Measurements from ENCODE around the gene TMEFF1.
"Not testable (repeated sequence)": the region's sequence is repeated elsewhere in the genome, so short reads cannot be mapped to it uniquely, and the experiment has no call there.

The TMEFF1 gene

GRCh38 chr9:100472788-100473275 is at the start of gene TMEFF1:
TMEFF1 (plus strand) TSS chr9:100473149; CDS start chr9:100473545, 396 bp downstream.
- DNase-seq: peak; percentile 94

GRCh38 chr9:100425758-100426157 is 47.2 kb upstream of the TMEFF1 start:
- no peak for DNase-seq

- DNase-seq: peak; percentile 41
Measured at GRCh38 chr9:100426189-100426529, 46.8 kb upstream of the TMEFF1 start.

- peak; percentile 88 for DNase-seq
Measured at GRCh38 chr9:100426530-100427365, 46.2 kb upstream of the TMEFF1 start, which contains the start of gene MSANTD3. MSANTD3 (plus strand) TSS chr9:100427143; CDS start chr9:100441939, 14,796 bp downstream.

GRCh38 chr9:100427366-100428263 is 45.3 kb upstream of the TMEFF1 start:
- DNase-seq: peak; percentile 87

- peak; percentile 49 for DNase-seq
Measured at GRCh38 chr9:100428871-100429654, 43.9 kb upstream of the TMEFF1 start.

- no peak for DNase-seq
Measured at GRCh38 chr9:100430286-100430940, 42.5 kb upstream of the TMEFF1 start.

- DNase-seq: no peak
Measured at GRCh38 chr9:100431886-100432285, 41.1 kb upstream of the TMEFF1 start.

GRCh38 chr9:100432736-100433135 is 40.2 kb upstream of the TMEFF1 start:
- DNase-seq: no peak

- no peak for DNase-seq
Measured at GRCh38 chr9:100436571-100436970, 36.4 kb upstream of the TMEFF1 start.

- DNase-seq: peak; percentile 82
Measured at GRCh38 chr9:100437860-100438805, 34.8 kb upstream of the TMEFF1 start.

GRCh38 chr9:100440071-100440470 is 32.9 kb upstream of the TMEFF1 start:
- DNase-seq: no peak

- not testable (repeated sequence) for DNase-seq
Measured at GRCh38 chr9:100440487-100440886, 32.5 kb upstream of the TMEFF1 start.

- DNase-seq: no peak
Measured at GRCh38 chr9:100441911-100442361, 31.0 kb upstream of the TMEFF1 start.

- no peak for DNase-seq
Measured at GRCh38 chr9:100443781-100444768, 28.9 kb upstream of the TMEFF1 start.

GRCh38 chr9:100445161-100445902 is 27.6 kb upstream of the TMEFF1 start:
- no peak for DNase-seq

- DNase-seq: no peak
Measured at GRCh38 chr9:100445903-100446549, 26.9 kb upstream of the TMEFF1 start.

- no peak for DNase-seq
Measured at GRCh38 chr9:100447041-100447440, 25.9 kb upstream of the TMEFF1 start.
